GM18867 (cell line): Measurements from ENCODE around the gene PNKD.
"Not testable (repeated sequence)": the region's sequence is repeated elsewhere in the genome, so short reads cannot be mapped to it uniquely, and the experiment has no call there.

Experiments used
- ATAC-seq: cut with Tn5 transposase; IDR thresholded peaks from one replicate; pipeline ENCODE4 v1.9.1; 2021; ENCODE audit warnings: mild to moderate bottlenecking, moderate library complexity; ENCODE audit not compliant: unreplicated experiment

Gene PNKD

GRCh38 chr2:218314764-218315163 lies 44.4 kb downstream of the PNKD start:
- ATAC-seq, result not testable (repeated sequence)

DNA sequence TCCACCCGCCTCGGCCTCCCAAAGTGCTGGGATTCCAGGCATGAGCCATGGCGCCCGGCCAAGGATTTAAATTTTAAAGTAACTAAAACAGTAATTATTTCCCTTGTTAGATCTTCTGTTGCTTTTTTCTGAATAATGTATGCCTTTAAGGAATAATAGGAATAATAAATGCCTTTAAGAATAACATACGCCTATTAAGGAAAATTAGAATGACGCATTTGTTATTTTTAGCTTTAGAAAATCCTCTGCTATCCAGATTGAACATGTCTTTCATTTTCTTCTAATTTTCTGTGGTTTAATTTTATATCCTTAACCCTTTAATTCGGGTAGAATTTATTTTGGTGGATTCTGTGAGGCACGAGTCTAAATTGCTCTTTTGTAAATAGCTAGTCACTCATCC lies 45.1 kb downstream of the PNKD start:
- no peak for ATAC-seq

DNA sequence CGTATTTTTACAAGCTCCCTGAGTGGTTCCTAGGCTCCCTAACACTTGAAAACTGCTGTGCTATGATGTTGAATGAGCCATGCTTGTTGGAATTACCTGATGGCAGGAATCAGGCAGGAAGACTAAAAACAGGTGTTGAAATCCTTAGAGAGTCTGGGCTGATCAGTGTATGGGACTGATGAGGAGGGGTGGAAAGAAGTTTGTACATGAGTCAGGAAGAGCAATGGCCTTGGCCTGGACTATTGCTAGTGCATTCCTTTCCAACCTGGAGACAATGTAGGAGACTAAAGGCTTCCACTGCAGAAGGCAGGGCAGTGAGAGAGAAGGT lies 46.9 kb downstream of the PNKD start:
- no peak for ATAC-seq

GRCh38 chr2:218317835-218318234 lies 47.5 kb downstream of the PNKD start:
- ATAC-seq, result no peak

- no peak for ATAC-seq
Observed at GRCh38 chr2:218318241-218318640, 47.9 kb downstream of the PNKD start.

GRCh38 chr2:218319813-218320365 lies 49.6 kb downstream of the PNKD start:
- no peak for ATAC-seq

- ATAC-seq, result no peak
Observed at GRCh38 chr2:218320704-218321336, 50.5 kb downstream of the PNKD start.

GRCh38 chr2:218322768-218323525 lies 52.6 kb downstream of the PNKD start:
- peak; percentile 80 for ATAC-seq

- ATAC-seq, result no peak
Observed at GRCh38 chr2:218323526-218324472, 53.5 kb downstream of the PNKD start.

GRCh38 chr2:218325566-218326160 lies 55.3 kb downstream of the PNKD start:
- no peak for ATAC-seq

- no peak for ATAC-seq
Observed at GRCh38 chr2:218326315-218326714, 56.0 kb downstream of the PNKD start.

GRCh38 chr2:218327451-218328210 lies 57.3 kb downstream of the PNKD start:
- no peak for ATAC-seq

GRCh38 chr2:218328294-218328693 lies 58.0 kb downstream of the PNKD start:
- ATAC-seq, result no peak

- ATAC-seq, result peak; percentile 35
Observed at GRCh38 chr2:218329027-218329825, 58.9 kb downstream of the PNKD start.

DNA sequence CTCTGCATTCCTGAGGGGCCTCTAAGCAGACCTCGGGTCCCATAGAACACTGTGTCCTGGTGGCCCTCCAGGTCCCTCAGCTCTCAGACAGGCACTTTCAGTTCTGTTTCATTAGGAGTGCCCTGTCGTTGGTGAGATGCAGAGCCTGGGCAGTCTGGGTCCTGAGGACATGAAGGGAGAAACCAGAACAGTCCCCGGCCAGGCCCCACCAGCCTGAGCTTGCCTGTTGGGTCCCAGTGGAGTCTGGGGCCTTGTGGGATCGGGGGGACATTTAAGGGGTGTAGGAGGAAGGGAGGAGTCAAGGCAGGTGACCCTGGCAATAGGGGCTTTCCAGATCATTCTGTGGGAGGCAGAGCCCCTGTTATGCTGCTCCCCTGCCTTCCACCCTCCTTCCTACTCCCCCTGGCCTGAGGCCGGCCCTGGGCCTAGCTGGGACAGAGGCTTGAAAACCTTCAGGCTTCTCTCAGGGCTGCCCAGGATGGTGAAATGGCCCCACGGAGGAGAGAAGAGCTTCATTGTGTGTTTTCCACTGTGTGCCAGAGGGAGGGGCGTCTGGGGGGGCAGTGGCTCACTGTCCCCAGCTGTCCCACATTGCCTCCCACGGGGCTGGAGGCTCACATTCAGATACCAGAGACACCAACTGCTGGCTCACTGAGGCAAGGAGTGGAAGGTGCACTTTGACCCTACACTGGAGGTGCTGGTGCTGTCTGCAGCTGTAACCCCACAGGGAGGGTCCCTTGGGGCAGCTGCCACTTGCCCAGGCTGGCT lies 59.7 kb downstream of the PNKD start:
- ATAC-seq, result peak; percentile 36

DNA sequence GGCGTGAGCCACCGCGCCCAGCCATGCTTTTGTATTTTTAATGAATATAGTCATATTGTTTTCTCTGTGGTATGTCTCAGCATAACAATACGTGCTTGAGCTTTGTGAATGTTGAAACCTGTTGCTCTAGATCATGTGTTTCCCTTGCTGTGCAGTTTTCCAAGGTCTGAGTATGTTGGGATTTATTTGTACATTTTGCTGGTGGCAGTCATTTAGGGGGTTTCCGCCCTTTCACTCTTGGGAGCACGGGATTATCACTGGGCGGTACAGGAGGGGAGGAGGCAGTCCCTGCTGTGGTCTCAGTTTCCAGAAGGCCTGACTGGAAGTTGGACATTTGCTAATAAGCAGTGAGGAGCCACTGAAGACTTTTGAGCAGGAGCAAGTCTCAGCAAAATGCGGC lies 61.4 kb downstream of the PNKD start:
- ATAC-seq, result no peak

DNA sequence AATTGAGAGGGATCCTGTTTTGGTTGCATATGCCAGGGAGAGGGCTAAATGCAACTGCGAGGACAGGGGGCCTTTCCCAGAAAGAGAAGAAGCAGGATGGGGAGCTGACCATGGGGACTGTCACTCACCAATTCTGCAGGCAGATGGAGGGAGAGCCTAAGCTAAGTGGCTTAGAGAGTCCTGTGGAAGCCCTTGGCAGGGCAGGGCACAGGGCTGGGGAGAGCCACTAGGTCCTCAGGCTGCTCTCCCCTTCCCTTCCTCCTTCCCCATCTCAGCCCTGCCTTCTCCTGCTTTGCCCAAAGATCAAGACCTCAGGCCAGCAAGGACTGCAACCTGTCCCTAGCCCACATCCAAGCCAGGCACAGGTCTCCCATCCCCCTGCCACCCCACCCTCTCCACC lies 62.0 kb downstream of the PNKD start:
- no peak for ATAC-seq

GRCh38 chr2:218332920-218333645 lies 62.8 kb downstream of the PNKD start:
- ATAC-seq, result no peak
